DND-41 (cell line): ENCODE data around the gene PTK6.

Experiments used
- ATAC-seq: fragments of 200-7000 bp; cut with Tn5 transposase; 3 replicates; pipeline ENCODE4 v1.9.1; 2021; ENCODE audit warnings: low read depth; ENCODE audit not compliant: insufficient read depth
- DNase-seq: peaks from one replicate; pipeline ENCODE4 v3.0.0-alpha.2; 2020
- H2AFZ ChIP-seq: 2 replicates; pipeline ENCODE4 v1.6.0; 2012; ENCODE audit warnings: low read depth, low read length
- H3K27ac ChIP-seq: 2 replicates; pipeline ENCODE4 v1.5.1; 2012; ENCODE audit warnings: low read length, inconsistent platforms
- H3K27me3 ChIP-seq: fragments of 200-600 bp; sonication (generic); 2 replicates; pipeline ENCODE4 v1.6.0; 2012; ENCODE audit warnings: low read length, mild to moderate bottlenecking, inconsistent platforms; ENCODE audit not compliant: insufficient read depth, poor library complexity
- H3K36me3 ChIP-seq: 2 replicates; pipeline ENCODE4 v1.5.1; 2012; ENCODE audit warnings: low read length, inconsistent platforms; ENCODE audit not compliant: insufficient read depth
- H3K4me1 ChIP-seq: 2 replicates; pipeline ENCODE4 v1.5.1; 2012; ENCODE audit warnings: mild to moderate bottlenecking, low read length; ENCODE audit not compliant: insufficient read depth
- H3K4me2 ChIP-seq: 2 replicates; pipeline ENCODE4 v1.6.0; 2012; ENCODE audit warnings: mild to moderate bottlenecking, moderate library complexity, low read length, inconsistent platforms; ENCODE audit not compliant: insufficient read depth
- H3K4me3 ChIP-seq, 2 experiments: fragments of 200-600 bp in 1 of 2; shearing (Covaris generic) in 1 of 2; 2 replicates each; pipeline ENCODE4 v1.5.1; 2012 to 2016; ENCODE audit warnings: inconsistent platforms in 2 of 2, low read length in 2 of 2, mild to moderate bottlenecking in 2 of 2, low read depth in 1 of 2, moderate library complexity in 1 of 2
- H3K79me2 ChIP-seq: 2 replicates; pipeline ENCODE4 v1.6.0; 2012; ENCODE audit warnings: low read length, inconsistent platforms; ENCODE audit not compliant: insufficient read depth
- H3K9ac ChIP-seq: 2 replicates; pipeline ENCODE4 v1.6.0; 2012; ENCODE audit warnings: low read depth, mild to moderate bottlenecking, inconsistent platforms, low read length, moderate library complexity
- H3K9me3 ChIP-seq: 2 replicates; pipeline ENCODE4 v1.5.1; 2012; ENCODE audit warnings: low read length, moderate library complexity, mild to moderate bottlenecking, inconsistent platforms; ENCODE audit not compliant: insufficient read depth, severe bottlenecking
- H4K20me1 ChIP-seq: 2 replicates; pipeline ENCODE4 v1.6.0; 2012; ENCODE audit warnings: low read length; ENCODE audit not compliant: insufficient read depth
- EZH2 ChIP-seq: IDR thresholded peaks from 3 replicates; pipeline ENCODE4 v1.6.1; 2012; ENCODE audit warnings: borderline replicate concordance, low read depth, mild to moderate bottlenecking, moderate library complexity, low read length, inconsistent platforms; ENCODE audit not compliant: severe bottlenecking
- TF ChIP-seq, protein P1 (sequence below): IDR thresholded peaks from 2 replicates; pipeline ENCODE4 v1.5.1; 2012; ENCODE audit warnings: borderline replicate concordance, low read length, moderate library complexity, mild to moderate bottlenecking; ENCODE audit not compliant: poor library complexity, severe bottlenecking; ENCODE audit errors: extremely low read depth

The PTK6 gene

DNA sequence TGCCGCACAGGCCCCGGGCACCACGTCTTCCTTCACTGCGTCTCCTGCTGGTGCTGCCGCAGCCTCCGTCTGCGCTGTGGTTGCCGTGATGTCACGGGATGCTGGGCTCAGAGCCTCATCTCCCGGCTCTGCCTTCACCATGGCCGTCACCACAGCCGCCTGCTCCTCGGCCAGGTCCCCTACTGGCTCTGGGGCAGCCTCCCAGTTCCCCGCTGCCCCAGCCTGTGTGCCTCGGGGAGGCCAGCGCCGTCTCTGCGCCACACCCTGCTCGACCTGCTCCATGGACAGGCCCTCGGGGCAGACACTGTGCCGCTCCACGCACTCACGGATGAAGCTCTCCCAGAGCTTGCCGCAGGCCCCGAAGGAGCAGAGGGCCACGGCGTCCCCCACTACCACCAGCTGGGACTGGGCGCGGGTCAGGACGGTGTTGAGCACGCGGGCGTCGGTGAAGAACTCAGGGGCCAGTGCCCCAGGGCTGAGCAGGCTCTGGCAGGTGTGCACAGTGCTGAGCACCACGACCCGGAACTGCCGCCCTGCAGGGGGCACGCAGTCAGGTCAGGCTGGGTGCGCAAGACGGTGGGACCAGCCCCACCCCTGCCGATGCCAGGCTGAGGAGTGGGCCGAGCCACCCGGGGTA, 28.6 kb upstream of the PTK6 start:
- Histone ChIP-seq H2AFZ (no peak overlapping the region), H4K20me1 (peaks cover 31% of the 10 kb centered on the region), H3K4me2 (no peak overlapping the region), H3K4me1 (peaks cover 12% of the 10 kb centered on the region), H3K36me3 (no peaks in the 10 kb centered on the region), H3K79me2 (no peaks in the 10 kb centered on the region), H3K9me3 (no peaks in the 10 kb centered on the region), H3K27ac (no peak overlapping the region), H3K9ac (no peak overlapping the region), H3K4me3 (no peak overlapping the region), H3K27me3 (peaks cover 13% of the 10 kb centered on the region)
- TF ChIP-seq EZH2 = no peak
- TF ChIP-seq, protein P1, sequence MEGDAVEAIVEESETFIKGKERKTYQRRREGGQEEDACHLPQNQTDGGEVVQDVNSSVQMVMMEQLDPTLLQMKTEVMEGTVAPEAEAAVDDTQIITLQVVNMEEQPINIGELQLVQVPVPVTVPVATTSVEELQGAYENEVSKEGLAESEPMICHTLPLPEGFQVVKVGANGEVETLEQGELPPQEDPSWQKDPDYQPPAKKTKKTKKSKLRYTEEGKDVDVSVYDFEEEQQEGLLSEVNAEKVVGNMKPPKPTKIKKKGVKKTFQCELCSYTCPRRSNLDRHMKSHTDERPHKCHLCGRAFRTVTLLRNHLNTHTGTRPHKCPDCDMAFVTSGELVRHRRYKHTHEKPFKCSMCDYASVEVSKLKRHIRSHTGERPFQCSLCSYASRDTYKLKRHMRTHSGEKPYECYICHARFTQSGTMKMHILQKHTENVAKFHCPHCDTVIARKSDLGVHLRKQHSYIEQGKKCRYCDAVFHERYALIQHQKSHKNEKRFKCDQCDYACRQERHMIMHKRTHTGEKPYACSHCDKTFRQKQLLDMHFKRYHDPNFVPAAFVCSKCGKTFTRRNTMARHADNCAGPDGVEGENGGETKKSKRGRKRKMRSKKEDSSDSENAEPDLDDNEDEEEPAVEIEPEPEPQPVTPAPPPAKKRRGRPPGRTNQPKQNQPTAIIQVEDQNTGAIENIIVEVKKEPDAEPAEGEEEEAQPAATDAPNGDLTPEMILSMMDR = no peak
- ATAC-seq (no peak), DNase-seq (no peak)

GRCh38 chr20:63565021-63565698, 28.0 kb upstream of the PTK6 start:
- H3K27ac ChIP-seq = no peak overlapping the region

GRCh38 chr20:63564036-63564810, 27.0 kb upstream of the PTK6 start:
- Histone ChIP-seq H3K4me1 (peaks cover 12% of the 10 kb centered on the region), H2AFZ (no peak overlapping the region), H3K9ac (no peak overlapping the region), H3K27me3 (peaks cover 11% of the 10 kb centered on the region), H4K20me1 (peaks cover 25% of the 10 kb centered on the region), H3K4me3 (no peak overlapping the region), H3K36me3 (no peaks in the 10 kb centered on the region), H3K27ac (no peak overlapping the region), H3K4me2 (no peak overlapping the region), H3K79me2 (no peaks in the 10 kb centered on the region), H3K9me3 (no peaks in the 10 kb centered on the region)
- no peak for DNase-seq
- no peak for ATAC-seq
- no peak for TF ChIP-seq EZH2
- TF ChIP-seq, protein P1 = no peak

More at GRCh38 chr20:63565021-63565698, 28.0 kb upstream of the PTK6 start:
- Histone ChIP-seq H3K9ac (no peak overlapping the region), H3K27me3 (peaks cover 13% of the 10 kb centered on the region), H3K79me2 (no peaks in the 10 kb centered on the region), H3K4me1 (peaks cover 12% of the 10 kb centered on the region), H3K9me3 (no peaks in the 10 kb centered on the region), H3K4me2 (no peak overlapping the region), H4K20me1 (peaks cover 25% of the 10 kb centered on the region), H3K4me3 (no peak overlapping the region), H3K36me3 (no peaks in the 10 kb centered on the region), H2AFZ (no peak overlapping the region)
- DNase-seq (no peak), ATAC-seq (no peak)
- TF ChIP-seq, protein P1 = no peak
